Measurements from ENCODE around the gene SCG3.

Gene SCG3

GRCh38 chr15:51750792-51751696 lies 69.7 kb downstream of the SCG3 start, which contains the start of gene TMOD2:
TMOD2 (plus strand) TSS chr15:51751597; CDS start chr15:51766442, 14,845 bp downstream.
- no peak for FAIRE-seq
- no peak; the same call in 1 of the 2 replicates for TF ChIP-seq POLR2A (IDR thresholded peaks at IDR 0.05; ENCODE audit: low read depth, low read length)
- no peak for DNase-seq (ENCODE audit: insufficient read length, low spot score)

GRCh38 chr15:51751697-51752683 lies 70.7 kb downstream of the SCG3 start:
- FAIRE-seq (no peak), DNase-seq (ENCODE audit: insufficient read length, low spot score) (peak; percentile 26)
- no peak for TF ChIP-seq POLR2A (IDR thresholded peaks at IDR 0.05; ENCODE audit: low read depth, low read length)

GRCh38 chr15:51752888-51753287 lies 71.6 kb downstream of the SCG3 start:
- TF ChIP-seq POLR2A (IDR thresholded peaks at IDR 0.05; ENCODE audit: low read depth, low read length): no peak
- no peak for FAIRE-seq
- no peak for DNase-seq (ENCODE audit: insufficient read length, low spot score)

GRCh38 chr15:51754267-51754666 lies 73.0 kb downstream of the SCG3 start:
- DNase-seq (ENCODE audit: insufficient read length, low spot score) (no peak), FAIRE-seq (no peak)
- no peak for TF ChIP-seq POLR2A (IDR thresholded peaks at IDR 0.05; ENCODE audit: low read depth, low read length)

- no peak for DNase-seq (ENCODE audit: insufficient read length, low spot score)
- FAIRE-seq: no peak
- TF ChIP-seq POLR2A (IDR thresholded peaks at IDR 0.05; ENCODE audit: low read depth, low read length): no peak
Observed at GRCh38 chr15:51755790-51756189, 74.5 kb downstream of the SCG3 start.

- no peak for FAIRE-seq
- no peak for TF ChIP-seq POLR2A (IDR thresholded peaks at IDR 0.05; ENCODE audit: low read depth, low read length)
- DNase-seq (ENCODE audit: insufficient read length, low spot score): no peak
Observed at GRCh38 chr15:51756482-51756881, 75.2 kb downstream of the SCG3 start.

- FAIRE-seq: no peak
- no peak for TF ChIP-seq POLR2A (IDR thresholded peaks at IDR 0.05; ENCODE audit: low read depth, low read length)
Observed at GRCh38 chr15:51757450-51757849, 76.1 kb downstream of the SCG3 start.

GRCh38 chr15:51758645-51759044 lies 77.3 kb downstream of the SCG3 start:
- TF ChIP-seq POLR2A (IDR thresholded peaks at IDR 0.05; ENCODE audit: low read depth, low read length): no peak
- no peak for FAIRE-seq
- no peak for DNase-seq (ENCODE audit: insufficient read length, low spot score)

More at GRCh38 chr15:51757450-51757849, 76.1 kb downstream of the SCG3 start:
- no peak for DNase-seq (ENCODE audit: insufficient read length, low spot score)

- DNase-seq (ENCODE audit: insufficient read length, low spot score) (no peak), FAIRE-seq (no peak)
- TF ChIP-seq POLR2A (IDR thresholded peaks at IDR 0.05; ENCODE audit: low read depth, low read length): no peak
Observed at GRCh38 chr15:51759557-51760070, 78.3 kb downstream of the SCG3 start.

GRCh38 chr15:51760805-51761204 lies 79.5 kb downstream of the SCG3 start:
- DNase-seq (ENCODE audit: insufficient read length, low spot score): no peak
- no peak for TF ChIP-seq POLR2A (IDR thresholded peaks at IDR 0.05; ENCODE audit: low read depth, low read length)
- no peak for FAIRE-seq

GRCh38 chr15:51765751-51766150 lies 84.4 kb downstream of the SCG3 start:
- FAIRE-seq: no peak
- no peak for TF ChIP-seq POLR2A (IDR thresholded peaks at IDR 0.05; ENCODE audit: low read depth, low read length)
- DNase-seq (ENCODE audit: insufficient read length, low spot score): no peak

- DNase-seq (ENCODE audit: insufficient read length, low spot score) (no peak), FAIRE-seq (no peak)
- no peak for TF ChIP-seq POLR2A (IDR thresholded peaks at IDR 0.05; ENCODE audit: low read depth, low read length)
Observed at GRCh38 chr15:51766341-51766740, 85.0 kb downstream of the SCG3 start.

- DNase-seq (ENCODE audit: insufficient read length, low spot score) (no peak), FAIRE-seq (no peak)
Observed at GRCh38 chr15:51768018-51768417, 86.7 kb downstream of the SCG3 start.

More at GRCh38 chr15:51768018-51768417, 86.7 kb downstream of the SCG3 start:
- no peak for TF ChIP-seq POLR2A (IDR thresholded peaks at IDR 0.05; ENCODE audit: low read depth, low read length)
